NCI-H2196 (cell line): ENCODE results near the gene TPBGL.
"Not testable (repeated sequence)": the region's sequence is repeated elsewhere in the genome, so short reads cannot be mapped to it uniquely, and the experiment has no call there.

Experiments
- DNase-seq: peaks from one replicate; lab custom pipeline; 2025; ENCODE audit not compliant: unreplicated experiment; lab: John Stamatoyannopoulos, UW

TPBGL gene

GRCh38 chr11:75271730-75272129, 31.2 kb downstream of the TPBGL start:
- DNase-seq = no peak

GRCh38 chr11:75272391-75272790, 31.8 kb downstream of the TPBGL start:
- no peak for DNase-seq

DNA sequence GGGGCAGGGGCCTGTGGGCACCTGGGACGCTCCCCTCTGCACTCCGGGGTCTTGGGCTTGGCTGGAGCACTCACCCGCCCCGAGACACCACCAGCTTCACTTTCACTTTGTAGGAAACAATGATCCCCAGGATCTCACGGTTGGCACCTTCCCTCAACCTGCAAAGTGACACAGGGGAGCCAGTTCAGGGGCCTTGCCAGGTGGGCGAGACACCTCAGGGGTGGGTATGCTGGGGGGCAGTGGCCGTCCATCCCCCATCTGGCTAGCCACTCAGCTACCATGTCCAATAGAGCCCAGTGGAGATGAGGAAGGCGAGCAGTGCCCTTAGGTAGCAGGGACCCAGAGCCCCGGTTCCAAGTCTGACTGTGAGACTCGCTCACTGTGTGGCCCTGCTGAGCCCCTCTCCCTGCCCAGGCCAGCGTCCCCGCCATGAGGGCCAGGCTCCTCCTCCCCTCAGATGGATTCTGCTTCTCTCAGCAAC, 32.3 kb downstream of the TPBGL start:
- no peak for DNase-seq

DNA sequence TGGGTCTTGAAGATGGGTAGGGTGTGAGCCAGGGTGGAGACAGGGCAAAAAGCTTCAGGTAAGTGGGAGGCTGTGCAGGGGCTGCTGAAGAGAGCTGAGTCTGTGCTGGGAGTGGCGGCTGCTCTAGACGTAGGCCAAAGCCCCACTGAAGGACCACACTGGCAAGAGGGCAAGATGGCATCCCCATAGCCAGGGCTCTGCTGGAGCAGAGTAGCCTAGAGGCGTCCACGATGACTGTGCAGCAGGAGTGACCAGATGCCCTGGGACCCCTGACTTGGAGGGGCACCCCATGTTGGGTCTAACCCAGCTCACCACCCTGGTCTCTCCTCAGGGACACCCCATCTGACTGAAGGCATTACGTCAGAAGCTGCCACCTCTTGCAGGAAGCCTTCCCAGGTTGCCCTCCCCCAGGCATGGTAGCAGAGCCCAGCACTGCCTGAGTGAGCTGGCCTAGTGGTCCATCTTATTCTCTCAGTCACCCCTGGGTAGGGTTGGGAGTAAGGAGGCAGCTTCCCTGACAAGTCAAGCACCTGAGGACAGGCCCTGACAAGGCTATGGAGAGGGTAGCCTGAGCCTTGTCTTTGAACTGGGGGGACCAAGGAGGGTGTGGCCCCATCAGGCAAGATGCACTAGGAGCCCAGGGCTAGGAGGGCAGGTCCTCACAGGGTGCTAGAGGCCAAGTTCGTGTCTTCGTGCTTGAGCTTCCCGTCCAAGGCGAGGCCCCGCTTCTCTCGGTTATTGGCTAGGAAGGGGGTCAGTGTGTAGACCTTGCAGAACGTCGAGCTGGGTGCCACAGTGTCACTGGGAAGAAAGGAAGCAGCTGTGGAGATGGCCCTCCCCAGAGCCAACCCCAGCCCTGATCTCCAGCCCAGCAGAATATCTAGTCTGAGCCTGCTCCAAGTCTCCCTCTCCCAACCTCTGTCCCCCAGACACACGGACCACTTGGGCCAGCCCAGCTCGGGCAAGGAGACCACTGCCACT, 33.1 kb downstream of the TPBGL start:
- no peak for DNase-seq

GRCh38 chr11:75274716-75275115, 34.1 kb downstream of the TPBGL start:
- DNase-seq = not testable (repeated sequence)

DNA sequence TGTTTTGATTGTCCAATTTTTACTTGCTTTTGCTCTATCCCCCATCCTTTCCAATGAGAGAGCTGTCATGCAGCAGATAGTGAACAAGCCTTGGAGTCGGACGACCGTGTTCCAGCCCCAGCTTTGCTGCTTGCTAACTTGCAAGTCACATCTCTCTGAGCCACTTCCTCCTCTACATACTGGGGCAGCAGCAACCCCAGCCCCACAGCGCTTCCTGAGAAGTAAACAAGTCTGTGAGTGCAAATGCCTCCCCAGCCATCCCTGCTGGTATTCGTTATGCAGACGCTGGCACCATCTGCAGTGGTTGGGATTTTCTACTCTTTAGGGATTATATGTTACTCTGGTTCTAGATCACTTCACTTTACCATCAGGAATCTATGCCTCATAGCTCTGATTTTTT, 35.0 kb downstream of the TPBGL start:
- no peak for DNase-seq

DNA sequence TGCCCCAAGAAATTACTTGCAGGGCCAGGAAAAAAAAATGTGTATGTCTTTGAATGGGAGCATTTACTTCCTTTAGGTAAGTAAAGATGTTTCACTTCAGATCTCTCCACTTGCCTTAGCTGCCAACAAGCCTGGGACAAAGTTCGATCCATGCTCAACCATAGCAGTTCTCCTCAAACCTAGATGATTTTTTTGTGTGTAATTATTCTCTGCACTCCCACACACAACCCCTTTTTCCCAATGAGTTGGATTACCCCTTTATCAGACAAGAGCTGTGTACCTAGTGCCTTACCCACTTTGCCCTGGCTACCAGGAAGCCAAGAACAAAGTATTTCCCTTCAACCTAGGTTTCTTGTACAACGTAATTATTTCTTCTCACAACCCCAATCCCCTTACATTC, 35.6 kb downstream of the TPBGL start:
- DNase-seq = no peak

DNA sequence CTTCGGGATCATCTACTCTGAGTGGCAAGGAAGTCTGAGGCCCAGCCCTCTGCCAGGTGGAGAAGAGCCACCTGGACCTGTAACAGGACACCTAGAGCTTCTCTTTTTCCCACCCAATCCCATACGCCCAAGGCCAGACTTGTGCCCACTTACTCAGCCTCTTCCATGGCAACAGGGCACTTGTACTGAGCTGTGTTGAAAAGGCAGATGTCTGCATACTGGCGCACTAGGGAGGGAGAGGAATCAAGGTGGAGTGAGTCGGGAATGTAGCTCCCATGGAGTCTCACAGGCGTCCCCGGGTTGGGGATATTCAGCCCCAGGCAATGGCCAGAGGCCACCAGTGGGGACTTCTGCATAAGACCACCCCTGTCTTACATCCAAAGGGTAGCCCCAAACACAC, 36.1 kb downstream of the TPBGL start:
- peak; percentile 89 for DNase-seq

- no peak for DNase-seq
These were observed 36.7 kb downstream of the TPBGL start for GRCh38 chr11:75277211-75277805.

DNA sequence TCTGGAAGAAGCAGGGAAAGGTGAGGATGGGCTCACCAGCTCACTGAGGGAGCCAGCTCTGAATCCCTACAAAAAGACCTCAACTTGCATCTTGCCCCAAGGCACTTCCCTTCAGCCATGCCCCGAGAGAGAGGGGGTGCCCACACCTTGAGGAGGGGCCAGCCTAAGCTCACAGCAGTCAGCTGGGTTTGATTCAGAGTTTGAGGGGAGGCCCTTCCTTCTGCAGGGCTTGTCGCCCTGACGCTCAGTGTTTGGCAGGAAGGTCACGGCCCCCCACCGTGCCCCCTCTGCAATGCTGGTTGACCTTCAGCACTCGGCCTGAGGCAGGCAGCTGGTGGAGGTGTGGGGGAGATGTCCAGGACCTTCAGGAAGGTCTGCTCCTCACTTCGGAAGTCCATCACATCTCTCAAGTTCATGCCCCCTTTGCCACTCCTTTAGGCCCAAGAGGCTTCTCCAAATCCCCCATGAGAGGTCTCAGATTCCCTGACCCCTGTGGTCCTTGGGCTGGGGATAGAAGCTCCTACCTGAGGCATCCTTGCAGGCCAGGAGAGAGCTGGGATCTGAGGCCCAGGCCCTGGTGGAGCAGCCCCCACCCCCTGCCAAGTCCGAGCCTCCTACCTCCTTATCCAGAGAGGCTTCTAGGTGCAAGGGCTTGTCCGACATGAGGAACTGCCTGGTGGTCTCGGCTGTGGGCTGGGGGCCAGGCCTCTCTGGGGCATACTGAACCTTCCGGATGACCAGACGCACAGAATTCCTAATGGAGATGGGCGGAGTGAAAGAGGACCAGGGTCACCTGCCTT, 37.6 kb downstream of the TPBGL start:
- DNase-seq = no peak

GRCh38 chr11:75279273-75279672, 38.7 kb downstream of the TPBGL start:
- DNase-seq = no peak

DNA sequence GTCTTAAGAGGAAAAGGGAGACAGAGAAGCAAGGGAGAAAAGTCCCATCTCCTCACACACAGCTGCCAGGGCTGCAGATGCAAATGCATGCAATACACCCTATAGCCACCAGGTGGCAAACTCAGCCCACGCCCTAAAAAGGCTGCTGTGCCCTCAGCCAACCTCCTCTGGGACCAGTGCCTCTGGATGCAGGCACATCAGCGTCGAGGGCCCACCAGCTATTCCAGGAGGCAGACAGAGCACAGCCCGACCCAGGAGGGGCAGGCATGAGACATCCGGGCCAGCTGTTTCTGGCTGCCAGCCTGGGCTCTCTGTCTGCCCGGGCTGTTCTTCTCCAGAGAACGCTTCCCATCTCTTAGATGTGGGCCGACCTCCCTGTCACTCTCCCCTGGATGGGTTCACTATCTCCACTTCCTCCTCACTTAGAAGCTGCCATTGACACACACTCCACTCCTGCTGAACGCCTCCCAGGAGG, 39.7 kb downstream of the TPBGL start:
- DNase-seq = peak; percentile 77

GRCh38 chr11:75280770-75281468, 40.3 kb downstream of the TPBGL start:
- no peak for DNase-seq

- DNase-seq = no peak
These were observed 41.0 kb downstream of the TPBGL start for GRCh38 chr11:75281469-75282095.

DNA sequence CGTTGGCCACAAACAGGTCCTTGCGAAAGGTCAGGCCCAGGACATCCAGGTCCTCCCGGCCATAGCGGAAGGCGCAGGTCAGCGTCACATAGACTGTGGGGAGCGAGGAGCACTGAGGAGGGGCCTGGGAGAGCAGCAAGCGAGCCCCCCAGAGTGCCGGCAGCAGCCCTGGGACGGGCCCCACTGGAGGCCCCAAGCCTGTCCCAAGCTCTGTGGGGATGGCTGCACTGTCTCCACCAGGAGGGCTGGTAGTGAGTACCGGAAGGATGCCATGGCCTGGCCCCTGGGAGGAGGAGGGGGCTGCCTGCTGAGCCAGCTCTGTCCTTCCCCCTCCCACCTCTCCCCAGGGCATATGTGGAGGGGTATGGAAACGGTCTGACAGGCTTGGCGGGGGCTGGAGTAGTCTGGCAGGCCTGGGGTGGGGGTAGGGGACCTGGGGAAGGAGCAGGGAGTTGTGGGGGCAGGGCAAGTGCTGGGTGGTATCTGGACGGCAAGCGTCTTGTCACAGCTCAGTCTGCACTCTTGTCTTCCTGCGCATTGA, 42.9 kb downstream of the TPBGL start:
- no peak for DNase-seq

- DNase-seq = no peak
These were observed 45.3 kb downstream of the TPBGL start for GRCh38 chr11:75285776-75286360.

- DNase-seq = no peak
These were observed 46.4 kb downstream of the TPBGL start for GRCh38 chr11:75286826-75287465.

DNA sequence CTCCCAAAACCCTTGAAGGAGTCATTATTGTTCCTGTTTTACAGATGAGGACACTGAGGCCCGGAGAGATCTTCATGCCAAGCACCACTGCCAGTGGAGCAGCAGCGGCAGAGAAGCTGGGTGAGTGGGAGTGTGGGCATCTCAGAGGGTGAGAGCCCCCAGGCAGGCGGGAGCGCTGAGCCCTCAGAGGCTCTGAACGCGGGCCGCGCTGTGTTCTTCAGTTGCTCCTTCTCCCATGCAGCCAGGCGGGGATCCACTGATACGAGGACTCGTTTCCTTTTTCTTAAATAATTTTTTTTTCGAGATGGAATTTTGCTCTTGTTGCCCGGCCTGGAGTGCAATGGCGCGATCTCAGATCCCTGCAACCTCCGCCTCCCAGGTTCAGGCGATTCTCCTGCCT, 47.0 kb downstream of the TPBGL start:
- DNase-seq = no peak

- no peak for DNase-seq
These were observed 48.9 kb downstream of the TPBGL start for GRCh38 chr11:75289511-75289760.
